Neural crest cell (in vitro differentiated cells): ENCODE data around the gene TUSC2. TPM values are rescaled to one million over a fixed set of nuclear protein-coding genes. Genes with fewer than 3 reads are reported as not detected.

Experiments used
- DNase-seq: peaks from one replicate; pipeline ENCODE4 v3.0.0; 2021; ENCODE audit warnings: low read depth, mixed read lengths, low spot score
- H3K27ac Mint-ChIP-seq: one replicate; pipeline ENCODE4 v1.8.0; 2021; ENCODE audit warnings: mild to moderate bottlenecking, mixed read lengths; ENCODE audit not compliant: unreplicated experiment
- H3K27me3 Mint-ChIP-seq: 2 replicates; pipeline ENCODE4 v1.8.0; 2021; ENCODE audit warnings: low read depth, mild to moderate bottlenecking, mixed read lengths
- H3K36me3 Mint-ChIP-seq: 2 replicates; pipeline ENCODE4 v1.8.0; 2021; ENCODE audit warnings: low read depth, mild to moderate bottlenecking, mixed read lengths
- H3K4me1 Mint-ChIP-seq: 2 replicates; pipeline ENCODE4 v1.8.0; 2021; ENCODE audit warnings: mixed read lengths
- H3K4me3 Mint-ChIP-seq: one replicate; pipeline ENCODE4 v1.8.0; 2021; ENCODE audit warnings: mild to moderate bottlenecking, mixed read lengths
- H3K9me3 Mint-ChIP-seq: 2 replicates; pipeline ENCODE4 v1.8.0; 2021; ENCODE audit warnings: mixed read lengths
- total RNA-seq: library from RNA; stranded (reverse); gene quantifications from 2 replicates; pipeline ENCODE4 v1.2.1, GENCODE V29; 2021
- TF ChIP-seq, protein P1 (sequence below): fragments of 200-600 bp; sonication (generic); conservative IDR thresholded peaks from 2 replicates; pipeline ENCODE4 v1.5.0; 2021; ENCODE audit warnings: antibody characterized with exemption, mild to moderate bottlenecking

TUSC2 gene
- total RNA-seq, 1 donor from 2014 or later: 35.5 TPM

DNA sequence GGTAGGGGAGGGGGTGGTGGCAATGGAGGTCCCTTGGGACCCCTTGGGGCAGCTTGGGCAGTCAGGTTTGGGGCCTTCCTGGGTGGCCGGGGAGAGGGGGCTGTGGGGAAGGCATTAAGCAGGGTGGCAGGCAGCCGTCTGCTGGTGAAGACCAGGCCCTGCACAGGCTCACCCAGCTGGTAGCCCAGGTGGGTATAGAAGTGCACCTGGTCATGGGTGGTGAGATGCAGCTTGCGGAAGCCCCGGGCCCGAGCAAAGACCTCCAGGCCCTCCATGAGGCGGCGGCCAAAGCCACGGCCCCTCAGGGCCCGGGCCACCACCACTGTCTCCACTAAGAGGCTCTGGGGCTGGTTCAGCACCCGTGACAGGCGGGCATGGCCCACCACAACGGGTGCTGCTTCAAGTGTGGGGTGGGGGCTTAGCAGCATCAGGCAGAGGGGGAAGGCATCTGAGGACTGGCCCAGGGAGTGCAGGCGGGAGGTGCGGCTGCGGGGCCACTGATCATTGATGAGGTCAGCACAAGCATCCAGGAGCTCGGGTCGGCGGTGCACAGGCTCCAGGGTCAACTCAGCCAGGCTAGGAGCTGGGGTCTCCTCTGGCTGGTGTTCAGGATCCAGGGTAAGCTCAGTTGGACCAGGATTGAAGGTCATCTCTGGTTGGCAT lies 31.2 kb downstream of the TUSC2 start:
- DNase-seq: no peak
- H3K27me3 Mint-ChIP-seq: peaks cover 6% of the 10 kb centered on the region
- H3K4me1 Mint-ChIP-seq: peaks cover 30% of the 10 kb centered on the region
- H3K36me3 Mint-ChIP-seq: no peaks in the 10 kb centered on the region
- peak overlapping the region; percentile 59 for H3K4me3 Mint-ChIP-seq
- TF ChIP-seq, protein P1, sequence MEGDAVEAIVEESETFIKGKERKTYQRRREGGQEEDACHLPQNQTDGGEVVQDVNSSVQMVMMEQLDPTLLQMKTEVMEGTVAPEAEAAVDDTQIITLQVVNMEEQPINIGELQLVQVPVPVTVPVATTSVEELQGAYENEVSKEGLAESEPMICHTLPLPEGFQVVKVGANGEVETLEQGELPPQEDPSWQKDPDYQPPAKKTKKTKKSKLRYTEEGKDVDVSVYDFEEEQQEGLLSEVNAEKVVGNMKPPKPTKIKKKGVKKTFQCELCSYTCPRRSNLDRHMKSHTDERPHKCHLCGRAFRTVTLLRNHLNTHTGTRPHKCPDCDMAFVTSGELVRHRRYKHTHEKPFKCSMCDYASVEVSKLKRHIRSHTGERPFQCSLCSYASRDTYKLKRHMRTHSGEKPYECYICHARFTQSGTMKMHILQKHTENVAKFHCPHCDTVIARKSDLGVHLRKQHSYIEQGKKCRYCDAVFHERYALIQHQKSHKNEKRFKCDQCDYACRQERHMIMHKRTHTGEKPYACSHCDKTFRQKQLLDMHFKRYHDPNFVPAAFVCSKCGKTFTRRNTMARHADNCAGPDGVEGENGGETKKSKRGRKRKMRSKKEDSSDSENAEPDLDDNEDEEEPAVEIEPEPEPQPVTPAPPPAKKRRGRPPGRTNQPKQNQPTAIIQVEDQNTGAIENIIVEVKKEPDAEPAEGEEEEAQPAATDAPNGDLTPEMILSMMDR: no peak
- no peaks in the 10 kb centered on the region for H3K9me3 Mint-ChIP-seq
- H3K27ac Mint-ChIP-seq: no peak overlapping the region

DNA sequence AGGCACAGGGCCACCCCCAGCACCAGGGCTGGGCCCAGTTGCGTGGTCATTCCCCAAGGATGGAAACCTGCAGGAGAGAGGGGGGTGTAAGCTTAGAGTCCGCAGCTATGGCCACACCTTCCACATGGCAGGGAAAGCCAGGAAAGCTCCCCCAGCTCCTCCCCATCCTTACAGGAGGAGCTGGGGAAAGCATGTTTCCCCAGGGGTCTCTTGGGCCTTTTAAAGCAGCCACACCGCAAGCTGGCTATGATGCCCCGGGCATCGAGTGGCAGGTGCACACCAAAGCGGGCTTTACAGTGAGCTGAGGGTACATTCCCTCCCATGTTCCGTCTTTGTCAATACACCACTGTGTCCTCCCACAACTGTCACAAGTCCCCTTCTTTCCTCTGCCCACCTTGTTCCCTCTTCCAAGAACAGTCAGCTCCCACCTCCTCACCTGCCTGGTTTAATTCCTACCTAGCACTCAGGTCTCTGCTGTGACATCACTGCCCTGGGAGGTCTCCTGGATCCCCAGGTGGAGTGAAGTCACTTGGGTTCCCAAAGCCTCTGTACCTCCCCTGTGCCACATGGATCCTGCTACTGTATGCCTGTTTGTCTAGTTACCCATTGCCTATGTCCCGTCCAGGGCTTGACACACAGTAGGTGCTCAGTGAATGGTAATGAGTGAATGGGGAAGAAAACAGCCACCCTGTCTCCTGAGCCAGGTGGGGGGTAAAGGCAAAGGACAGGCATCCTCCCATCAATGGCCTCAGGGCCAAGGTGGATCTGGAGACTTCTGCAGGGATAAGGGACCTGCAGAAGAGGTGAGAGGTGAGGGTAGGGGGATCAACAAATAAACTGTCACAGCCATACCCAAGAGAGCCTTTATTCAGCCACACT lies 32.2 kb downstream of the TUSC2 start:
- Mint-ChIP-seq H3K27ac (no peak overlapping the region), H3K36me3 (no peaks in the 10 kb centered on the region), H3K27me3 (peaks cover 6% of the 10 kb centered on the region), H3K4me1 (peaks cover 37% of the 10 kb centered on the region), H3K9me3 (no peaks in the 10 kb centered on the region), H3K4me3 (peak overlapping the region; percentile 54)
- DNase-seq: no peak
- TF ChIP-seq, protein P1: no peak

DNA sequence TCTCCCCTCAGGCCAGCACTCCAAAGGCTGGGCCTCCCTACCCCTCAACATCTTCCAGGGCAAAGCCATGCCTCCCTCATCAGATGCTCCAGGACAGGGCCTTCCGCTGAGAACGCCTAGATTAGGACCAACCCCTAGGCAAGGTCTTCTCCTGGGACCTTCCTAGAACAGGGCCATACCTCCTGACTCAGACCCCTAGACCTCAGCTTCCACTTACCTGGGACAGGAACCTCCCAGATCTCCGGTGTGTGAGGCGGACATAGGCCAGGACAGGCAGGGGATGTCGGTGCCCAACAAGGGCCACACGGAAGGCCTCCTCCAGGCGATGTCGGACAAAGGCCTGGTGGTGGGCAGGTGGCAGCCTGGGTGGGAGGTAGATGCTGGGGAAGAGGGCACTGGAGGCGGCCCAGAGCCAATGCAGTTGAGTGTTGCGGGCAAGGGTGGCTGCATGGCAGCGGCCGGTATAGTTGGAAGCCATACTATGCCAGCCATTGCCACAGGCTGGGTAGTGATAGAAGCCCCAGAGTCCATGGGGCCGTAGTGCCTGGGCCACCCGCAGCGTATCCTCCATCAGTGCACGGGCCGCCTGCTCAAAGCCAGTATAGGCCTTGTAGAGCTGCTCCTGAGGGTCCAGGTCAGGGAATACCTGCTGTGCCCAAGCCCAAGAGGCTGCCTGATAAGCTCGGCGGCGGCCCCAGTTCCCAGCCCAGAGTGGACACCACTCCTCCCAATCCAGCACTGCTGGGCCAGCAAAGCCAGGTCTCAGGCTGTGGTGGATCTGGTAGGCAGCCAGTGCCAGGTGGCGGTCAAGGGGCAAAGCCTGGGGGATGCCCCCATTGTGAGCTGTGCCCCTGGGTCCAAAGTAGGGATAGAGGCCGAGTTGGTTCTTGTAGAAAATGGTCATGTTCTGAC lies 33.3 kb downstream of the TUSC2 start:
- H3K27ac Mint-ChIP-seq: no peak overlapping the region
- no peak for DNase-seq
- peak overlapping the region; percentile 49 for H3K4me3 Mint-ChIP-seq
- H3K36me3 Mint-ChIP-seq: no peaks in the 10 kb centered on the region
- TF ChIP-seq, protein P1: no peak
- H3K27me3 Mint-ChIP-seq: peaks cover 6% of the 10 kb centered on the region
- peaks cover 28% of the 10 kb centered on the region for H3K4me1 Mint-ChIP-seq
- no peaks in the 10 kb centered on the region for H3K9me3 Mint-ChIP-seq

DNA sequence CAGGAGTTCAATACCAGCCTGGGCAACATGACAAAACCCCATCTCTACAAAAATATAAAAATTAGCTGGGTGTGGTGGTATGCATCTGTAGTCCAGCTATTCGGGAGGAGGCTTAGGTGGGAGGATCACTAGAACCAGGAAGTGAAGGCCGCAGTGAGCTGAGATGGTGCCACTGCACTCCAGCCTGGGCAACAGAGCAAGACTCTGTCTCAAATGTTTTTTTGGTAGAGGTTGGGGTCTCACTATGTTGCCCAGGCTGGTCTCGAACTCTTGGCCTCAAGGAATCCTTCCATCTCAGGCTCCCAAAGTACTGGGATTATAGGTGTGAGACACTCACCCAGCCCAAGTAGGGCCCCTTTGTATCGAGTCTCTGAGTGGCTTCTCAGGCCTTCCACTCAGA lies 33.9 kb downstream of the TUSC2 start:
- H3K4me1 Mint-ChIP-seq: peaks cover 22% of the 10 kb centered on the region
- H3K4me3 Mint-ChIP-seq: peak overlapping the region; percentile 49
- peaks cover 2% of the 10 kb centered on the region for H3K27me3 Mint-ChIP-seq
- no peak for DNase-seq
- H3K27ac Mint-ChIP-seq: no peak overlapping the region
- H3K9me3 Mint-ChIP-seq: no peaks in the 10 kb centered on the region
- TF ChIP-seq, protein P1: no peak
- H3K36me3 Mint-ChIP-seq: no peaks in the 10 kb centered on the region

DNA sequence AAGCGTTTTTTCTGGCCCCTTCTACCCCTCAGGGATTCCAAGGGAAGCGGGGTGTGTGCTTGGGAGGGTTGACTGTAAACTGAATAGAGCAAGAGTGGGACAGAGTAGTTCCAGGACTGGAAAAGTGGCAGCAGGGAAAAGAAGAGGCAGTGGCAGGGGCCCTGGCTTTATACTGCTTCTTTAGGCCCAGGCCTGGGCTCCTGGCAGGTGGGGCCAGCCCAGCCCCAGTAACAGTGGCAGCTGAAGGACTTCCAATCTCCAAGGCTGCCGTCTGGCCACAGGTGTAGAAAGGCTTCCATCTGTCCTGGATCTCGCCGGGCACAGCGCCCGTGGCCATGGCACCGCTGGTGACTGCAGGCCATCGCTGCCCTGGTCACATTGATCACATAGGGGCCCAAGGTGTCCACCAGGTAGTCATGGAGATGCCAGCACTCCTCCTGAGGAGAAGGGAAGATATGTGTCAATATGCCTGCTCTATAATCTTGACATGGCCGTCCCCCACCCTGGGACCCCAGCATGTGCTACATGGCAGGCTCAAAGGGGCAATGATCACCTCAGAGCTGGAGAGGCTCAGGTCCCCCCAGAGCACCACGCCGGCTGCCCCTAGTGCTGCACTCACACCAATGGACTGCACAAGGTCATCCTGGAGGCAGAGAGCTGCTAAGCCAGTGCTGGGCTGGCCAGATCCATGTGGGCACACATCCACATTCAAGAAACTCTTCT lies 34.8 kb downstream of the TUSC2 start:
- peak overlapping the region; percentile 85 for H3K4me3 Mint-ChIP-seq
- DNase-seq: no peak
- H3K27ac Mint-ChIP-seq: peak overlapping the region; percentile 97
- TF ChIP-seq, protein P1: no peak
- H3K9me3 Mint-ChIP-seq: no peaks in the 10 kb centered on the region
- H3K4me1 Mint-ChIP-seq: peaks cover 18% of the 10 kb centered on the region
- H3K36me3 Mint-ChIP-seq: no peaks in the 10 kb centered on the region
- no peaks in the 10 kb centered on the region for H3K27me3 Mint-ChIP-seq
